HG02759 (cell line): Measurements from ENCODE around the gene HOXD8.

Experiments used
- ATAC-seq: cut with Tn5 transposase; IDR thresholded peaks from one replicate; pipeline ENCODE4 v1.9.1; 2021; ENCODE audit warnings: mild to moderate bottlenecking, moderate library complexity; ENCODE audit not compliant: unreplicated experiment

HOXD8 gene

DNA sequence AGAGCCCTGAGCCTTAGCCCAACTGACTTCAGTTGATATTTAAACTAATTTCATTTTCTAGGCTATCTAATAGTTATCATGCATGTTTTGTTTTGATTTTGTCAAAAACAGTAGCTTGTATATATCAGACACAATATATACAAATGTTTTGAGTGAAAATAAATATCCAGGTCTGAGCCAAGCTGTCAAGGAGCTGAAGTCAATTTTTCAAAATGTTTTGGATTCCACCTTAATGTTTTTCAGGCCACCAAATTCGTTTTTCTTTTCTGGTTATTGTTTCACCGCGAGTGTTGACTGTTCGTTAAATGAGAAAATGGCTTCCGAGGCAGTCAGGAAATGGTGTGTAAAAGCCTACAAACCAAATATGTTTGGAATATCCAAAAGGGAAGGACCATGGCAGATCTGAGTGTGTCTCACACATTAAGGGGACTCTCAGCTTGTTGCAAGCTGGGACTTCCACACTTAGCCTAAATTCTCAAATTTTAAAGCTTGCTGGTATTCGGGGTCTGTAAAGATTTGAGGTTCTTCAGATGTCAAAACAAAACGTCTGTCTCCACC is 27.1 kb upstream of the HOXD8 start:
- no peak for ATAC-seq

DNA sequence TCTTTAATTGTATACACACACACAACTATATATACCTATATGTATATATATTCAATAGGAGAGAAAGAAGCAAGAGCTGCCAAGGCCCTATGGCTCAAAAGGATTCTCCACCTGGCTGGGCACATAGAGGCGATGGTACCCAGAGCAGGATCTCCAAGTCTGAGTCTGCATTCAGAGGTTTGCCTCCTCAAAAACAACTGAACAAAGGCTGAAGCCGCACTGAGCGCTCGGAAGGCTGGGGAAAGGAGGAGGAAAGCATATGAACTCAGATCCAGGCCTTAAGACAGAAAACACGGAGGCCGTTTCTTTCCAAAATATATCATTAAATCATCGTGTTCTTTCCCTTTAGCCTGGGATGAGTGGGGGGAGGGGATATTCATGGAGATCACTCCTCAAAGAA is 26.3 kb upstream of the HOXD8 start:
- ATAC-seq: no peak

DNA sequence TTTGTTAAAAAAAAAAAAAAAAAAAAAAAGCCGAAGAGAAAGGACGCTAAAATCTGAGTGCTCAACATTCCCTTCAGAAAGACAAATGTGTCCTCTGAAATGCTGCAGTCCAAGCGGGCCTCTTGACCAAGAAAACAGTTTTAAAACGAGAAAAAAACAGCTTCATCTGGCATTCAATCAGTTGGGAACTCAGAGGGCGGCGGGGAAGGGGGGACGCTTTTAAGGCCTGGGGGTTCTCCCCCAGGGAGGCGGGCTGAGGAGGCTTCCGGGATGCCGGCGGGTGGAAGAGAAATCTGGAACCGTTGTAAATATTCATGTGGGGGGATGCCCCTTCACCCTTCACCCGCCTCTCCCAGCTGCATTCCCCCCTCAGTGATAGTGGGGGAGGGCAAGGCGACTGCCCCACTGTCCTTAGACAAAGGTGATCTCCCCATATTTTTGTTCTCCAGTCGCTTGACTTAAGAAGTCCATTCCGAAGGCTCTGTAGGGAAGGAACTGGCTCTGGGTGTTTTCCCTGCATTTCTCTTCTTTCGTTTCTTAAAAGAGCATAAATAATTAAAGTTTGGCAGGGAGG is 25.7 kb upstream of the HOXD8 start:
- no peak for ATAC-seq

DNA sequence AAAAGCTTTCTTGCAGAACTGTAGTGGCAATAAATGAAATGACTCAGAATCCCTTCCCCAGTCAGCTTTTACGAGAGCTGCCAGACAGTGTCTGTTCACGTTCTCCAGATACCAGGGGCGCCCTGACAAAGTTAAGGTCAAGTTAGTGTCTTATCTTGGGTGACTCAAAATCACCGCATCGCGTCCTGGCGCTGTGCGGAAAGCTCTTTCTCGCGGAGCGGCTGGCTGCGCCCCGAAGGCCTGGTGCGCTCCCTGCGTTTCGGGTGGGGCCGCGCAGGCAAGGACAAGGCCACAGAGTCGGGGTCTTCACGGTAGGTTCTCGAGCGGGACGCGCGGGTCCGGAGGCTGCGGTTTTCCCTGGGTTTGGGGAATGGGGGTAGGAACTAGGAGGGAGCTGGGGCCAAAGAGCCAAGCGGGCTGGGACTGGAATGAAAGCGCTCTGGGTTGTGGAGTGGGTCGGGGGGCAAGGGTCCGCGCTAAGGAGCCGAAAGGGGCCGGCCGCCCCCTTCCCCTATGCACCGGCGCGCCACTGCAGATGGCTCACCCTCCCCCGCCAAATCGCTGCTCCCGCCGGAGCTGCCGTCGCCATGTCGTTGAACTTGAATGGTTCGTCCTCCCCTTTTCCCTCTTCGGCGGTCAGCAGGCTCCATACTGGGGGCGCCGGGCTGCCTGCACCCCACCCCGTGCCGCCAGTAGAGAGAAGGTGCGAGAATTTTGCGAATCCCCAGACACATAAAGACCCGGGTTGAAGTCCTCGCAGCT is 25.0 kb upstream of the HOXD8 start:
- no peak for ATAC-seq

DNA sequence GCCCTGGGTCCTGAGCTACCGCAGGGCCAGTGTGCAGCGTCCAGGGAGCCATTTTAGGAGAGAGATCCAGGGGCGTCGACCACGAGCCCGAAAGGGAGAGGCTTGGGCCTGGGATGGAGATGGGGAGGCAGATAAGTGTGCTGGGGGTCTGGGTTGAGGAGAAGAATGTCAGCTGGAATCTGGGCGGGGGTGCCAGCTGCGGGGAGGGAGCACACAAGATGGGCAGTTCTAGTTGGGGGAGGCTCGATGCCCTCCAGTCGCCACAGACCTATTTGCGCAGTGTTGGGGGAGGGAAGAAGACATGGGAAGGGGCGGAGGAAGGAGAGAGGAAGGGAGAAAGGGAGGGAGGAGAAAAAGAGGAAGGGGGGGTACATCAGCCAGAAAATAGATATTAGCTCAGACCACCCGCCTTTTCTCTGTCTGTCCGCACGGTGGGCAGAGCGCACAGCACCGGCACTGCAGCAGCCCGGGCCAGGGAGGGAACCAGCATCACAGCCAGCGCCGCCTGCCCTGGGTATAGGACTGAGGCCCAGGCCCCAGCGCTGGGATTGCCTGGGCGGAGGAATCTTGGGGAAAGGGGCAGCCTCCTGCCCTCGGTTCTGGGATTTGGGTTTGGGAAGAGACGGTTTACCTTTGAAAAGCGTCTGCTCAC is 24.3 kb upstream of the HOXD8 start:
- no peak for ATAC-seq

DNA sequence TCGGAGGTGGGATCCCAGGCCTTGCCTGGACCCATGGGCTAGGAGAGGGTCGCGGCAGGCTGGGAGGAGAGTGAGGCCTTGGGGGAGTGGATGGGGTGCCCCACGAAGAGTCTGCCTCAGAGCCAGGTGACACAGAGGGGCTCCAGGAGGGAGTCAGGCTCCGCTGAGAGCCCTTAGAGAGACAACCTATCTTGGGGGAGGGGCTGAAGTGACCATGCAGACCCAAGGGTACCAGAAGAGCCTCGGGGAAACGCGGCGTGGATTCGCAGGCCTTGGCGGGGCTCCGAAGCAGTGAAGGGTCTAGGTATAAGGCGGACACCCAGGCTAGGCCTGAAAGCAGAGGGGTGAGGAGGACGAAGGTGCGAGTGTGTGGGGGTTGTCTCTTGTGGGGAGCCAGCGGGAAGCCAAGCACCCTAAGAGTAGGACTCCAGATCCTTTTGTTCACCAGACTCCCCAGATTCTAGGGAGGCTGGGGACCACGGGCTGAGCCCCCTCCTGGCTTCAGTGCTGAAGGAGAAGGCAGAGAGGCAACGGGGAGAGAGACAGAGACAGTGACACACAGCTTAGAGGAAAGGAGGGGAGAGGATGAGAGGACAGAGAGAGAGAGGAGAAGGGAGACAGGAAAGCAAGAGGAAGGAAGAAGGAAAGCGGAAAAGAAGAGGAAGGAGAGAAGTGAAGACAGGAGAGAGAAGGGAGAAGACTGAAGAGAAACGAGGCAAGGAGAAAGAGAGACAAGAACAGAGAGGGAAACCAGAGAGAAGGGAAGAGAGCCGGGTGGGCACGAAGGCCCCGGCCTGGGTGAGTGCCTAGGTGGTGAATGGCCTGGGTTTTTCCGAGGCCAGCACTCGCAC is 23.6 kb upstream of the HOXD8 start:
- ATAC-seq: no peak

DNA sequence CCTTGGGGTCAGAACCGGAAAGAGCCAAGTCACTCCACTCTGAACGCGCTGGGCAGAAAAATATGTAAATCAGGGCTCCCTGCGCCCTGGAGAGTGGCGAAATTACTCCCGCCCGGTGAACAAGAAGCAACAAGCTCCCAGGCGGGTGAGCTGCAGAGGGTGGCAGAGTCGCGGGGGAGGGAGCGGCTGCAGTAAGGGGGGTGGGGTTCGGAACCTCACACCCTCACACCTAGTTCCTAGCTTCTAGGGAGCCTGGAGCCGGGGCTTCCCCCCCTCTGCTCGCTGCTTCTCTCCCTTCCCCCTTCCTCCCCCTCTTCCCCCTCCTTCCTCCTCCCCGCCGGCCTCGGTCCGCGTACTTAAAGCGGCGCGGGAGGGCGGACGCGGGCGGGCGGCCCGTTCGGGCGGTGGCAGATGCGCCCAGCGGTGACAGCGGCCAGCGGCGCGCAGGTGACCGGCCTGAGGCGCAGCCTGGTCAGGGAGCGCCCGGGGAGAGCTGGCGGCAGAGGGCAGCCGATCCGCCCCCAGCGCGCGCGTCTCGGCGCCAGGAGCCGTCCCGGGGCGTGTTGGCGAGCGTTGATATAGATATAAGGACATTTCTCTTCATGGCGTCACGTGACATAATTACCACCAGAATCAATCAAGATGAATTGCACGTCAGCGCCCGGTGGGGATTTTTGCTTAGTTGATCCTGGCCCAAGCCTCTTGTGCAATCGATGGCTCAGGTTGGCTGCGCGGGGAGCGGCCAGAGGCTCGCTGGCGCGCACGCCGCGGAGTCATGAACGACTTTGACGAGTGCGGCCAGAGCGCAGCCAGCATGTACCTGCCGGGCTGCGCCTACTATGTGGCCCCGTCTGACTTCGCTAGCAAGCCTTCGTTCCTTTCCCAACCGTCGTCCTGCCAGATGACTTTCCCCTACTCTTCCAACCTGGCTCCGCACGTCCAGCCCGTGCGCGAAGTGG is 22.6 kb upstream of the HOXD8 start, which contains the start of gene HOXD11:
HOXD11 (plus strand) TSS at position 700 of the 959 bp plus-strand sequence; CDS start at position 776, 76 bp downstream.
- ATAC-seq: no peak

DNA sequence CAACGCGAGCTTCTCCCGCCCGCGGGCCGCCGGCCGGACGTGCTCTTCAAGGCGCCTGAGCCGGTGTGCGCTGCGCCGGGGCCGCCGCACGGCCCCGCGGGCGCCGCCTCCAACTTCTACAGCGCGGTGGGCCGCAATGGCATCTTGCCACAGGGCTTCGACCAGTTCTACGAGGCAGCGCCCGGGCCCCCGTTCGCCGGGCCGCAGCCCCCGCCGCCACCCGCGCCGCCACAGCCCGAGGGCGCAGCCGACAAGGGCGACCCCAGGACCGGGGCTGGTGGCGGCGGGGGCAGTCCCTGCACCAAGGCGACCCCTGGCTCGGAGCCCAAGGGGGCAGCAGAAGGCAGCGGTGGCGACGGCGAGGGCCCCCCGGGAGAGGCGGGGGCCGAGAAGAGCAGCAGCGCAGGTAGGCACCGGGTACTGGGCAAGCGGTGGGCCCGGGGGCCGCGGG is 21.7 kb upstream of the HOXD8 start:
- no peak for ATAC-seq

DNA sequence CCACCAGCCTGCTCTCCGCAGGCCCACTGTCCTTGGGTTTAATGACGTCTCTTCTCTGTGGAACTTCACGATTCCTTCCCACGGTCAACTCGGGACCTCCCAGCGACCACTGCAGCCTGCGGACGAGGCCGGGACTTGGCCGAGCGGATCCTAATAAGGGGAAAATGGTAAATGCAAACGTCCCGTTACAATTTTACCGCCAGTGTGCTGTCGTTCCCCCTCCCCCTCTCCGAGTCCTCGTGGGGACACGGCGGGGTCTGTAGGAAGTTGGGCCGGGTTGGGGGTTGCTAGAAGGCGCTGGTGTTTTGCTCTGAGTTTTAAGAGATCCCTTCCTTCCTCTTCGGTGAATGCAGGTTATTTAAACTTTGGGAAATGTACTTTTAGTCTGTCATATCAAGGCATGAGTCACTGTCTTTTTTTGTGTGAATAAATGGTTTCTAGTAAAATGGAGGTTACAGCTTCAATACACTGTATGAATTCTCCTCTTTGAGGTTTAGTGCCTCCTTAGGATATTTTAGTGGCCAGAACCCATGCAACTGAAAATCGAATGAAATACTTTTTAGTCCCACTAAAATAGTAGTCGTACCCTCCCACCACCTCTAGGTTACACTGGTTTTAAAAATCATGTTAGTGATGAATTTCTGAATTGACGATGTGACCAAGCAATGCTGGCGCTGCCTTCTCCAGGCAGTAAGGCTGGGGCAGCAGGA is 20.2 kb upstream of the HOXD8 start:
- no peak for ATAC-seq

DNA sequence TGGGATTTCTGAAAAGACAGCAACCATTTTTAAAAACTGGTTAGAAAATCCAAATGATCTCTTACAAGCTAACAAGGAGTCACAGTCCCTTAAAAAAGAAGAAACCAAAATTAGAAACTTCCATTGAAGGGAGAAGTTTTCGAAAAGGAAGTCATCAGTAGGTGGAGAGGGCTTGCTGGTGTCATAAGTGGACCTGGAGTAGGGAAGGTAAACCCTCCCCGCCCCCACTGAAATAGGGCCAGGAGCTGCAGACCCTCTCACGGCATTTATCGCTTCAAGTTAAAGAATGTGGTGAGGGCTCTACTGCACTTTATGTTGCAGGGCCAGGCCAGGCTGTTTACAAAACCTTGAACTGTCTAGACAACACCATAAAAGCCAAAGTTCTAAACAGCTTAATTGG is 19.6 kb upstream of the HOXD8 start:
- no peak for ATAC-seq

DNA sequence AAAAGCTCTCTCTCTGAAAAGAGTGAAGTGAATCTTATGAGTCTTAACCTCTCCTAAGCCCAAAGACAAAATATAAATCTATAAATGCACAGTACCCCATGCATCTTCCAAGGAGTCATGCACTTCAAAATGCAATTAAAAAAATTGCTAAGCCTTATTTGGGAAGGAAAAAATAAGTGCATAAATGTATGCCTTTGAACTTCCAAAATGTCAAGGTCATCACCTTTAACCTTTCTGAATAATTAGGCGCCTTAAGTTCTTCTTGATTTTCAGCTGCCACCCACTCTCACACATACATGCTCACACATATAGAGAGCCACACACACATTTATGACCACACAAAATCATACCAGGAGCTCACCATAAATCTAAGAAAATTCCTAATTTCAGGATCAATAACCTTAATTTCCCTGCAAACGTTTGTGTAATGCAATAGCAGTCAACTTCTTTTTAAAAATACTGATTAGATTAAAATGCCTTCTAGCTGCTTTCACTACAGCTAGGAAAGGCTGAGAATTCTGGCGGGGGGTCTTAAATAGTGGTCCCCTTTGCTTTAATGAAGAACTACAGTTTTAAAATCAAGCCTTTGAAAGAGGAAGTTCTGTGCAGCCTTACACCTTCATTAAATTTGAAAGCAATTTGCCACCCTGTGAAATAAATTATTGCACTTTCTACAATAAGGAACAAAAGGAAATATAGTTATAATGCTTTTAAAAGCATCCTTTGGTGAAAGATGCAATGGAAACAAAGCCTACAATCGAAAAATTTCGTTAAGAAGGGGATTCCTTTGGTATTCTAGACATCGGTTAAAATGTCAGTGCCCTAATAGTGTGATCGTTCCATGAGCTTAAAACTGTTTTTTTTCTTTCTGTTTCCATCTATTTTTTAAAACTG is 18.8 kb upstream of the HOXD8 start:
- no peak for ATAC-seq

DNA sequence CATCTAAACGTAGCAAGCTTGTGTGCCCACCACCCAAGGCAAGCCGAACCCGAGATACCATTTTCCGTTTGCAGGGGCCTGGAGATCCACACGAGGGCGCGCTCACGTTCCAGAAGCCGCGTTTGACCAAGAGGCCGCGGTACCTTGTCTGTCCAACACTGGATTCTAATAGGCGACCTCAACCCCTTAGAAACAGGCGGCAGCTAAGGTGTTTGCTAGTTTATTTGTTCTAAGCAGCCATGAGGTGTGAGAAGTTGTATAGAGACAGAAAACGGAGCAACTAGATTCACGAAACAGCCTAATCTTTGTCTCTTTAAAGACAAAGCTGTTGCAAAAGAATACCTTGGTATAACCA is 18.2 kb upstream of the HOXD8 start:
- ATAC-seq: no peak

DNA sequence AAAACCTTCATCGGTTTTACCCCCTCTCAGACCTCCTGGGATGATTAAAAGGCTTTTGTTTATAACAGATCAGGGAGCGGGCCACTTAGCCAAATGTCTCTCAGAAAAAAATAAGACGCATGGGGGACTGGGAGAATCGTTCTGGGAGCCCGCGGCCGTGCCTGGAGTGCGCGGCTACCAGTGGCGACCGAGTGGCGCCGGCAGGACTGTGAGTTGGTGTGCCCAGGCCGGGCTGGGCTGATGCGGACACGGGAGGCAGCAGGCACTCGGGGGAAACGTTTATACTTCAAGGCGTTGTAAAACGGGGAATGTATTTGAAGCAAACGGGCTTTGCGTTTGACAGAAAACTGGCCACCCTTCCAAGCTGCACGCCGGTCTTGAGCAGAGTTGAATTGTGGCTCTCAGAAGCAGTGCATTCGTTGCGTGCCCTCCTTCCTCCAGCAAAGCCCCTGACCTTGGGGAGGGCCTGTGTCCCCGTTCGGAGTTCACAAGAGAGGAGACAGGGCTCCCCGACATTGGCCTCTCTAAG is 17.6 kb upstream of the HOXD8 start:
- no peak for ATAC-seq

DNA sequence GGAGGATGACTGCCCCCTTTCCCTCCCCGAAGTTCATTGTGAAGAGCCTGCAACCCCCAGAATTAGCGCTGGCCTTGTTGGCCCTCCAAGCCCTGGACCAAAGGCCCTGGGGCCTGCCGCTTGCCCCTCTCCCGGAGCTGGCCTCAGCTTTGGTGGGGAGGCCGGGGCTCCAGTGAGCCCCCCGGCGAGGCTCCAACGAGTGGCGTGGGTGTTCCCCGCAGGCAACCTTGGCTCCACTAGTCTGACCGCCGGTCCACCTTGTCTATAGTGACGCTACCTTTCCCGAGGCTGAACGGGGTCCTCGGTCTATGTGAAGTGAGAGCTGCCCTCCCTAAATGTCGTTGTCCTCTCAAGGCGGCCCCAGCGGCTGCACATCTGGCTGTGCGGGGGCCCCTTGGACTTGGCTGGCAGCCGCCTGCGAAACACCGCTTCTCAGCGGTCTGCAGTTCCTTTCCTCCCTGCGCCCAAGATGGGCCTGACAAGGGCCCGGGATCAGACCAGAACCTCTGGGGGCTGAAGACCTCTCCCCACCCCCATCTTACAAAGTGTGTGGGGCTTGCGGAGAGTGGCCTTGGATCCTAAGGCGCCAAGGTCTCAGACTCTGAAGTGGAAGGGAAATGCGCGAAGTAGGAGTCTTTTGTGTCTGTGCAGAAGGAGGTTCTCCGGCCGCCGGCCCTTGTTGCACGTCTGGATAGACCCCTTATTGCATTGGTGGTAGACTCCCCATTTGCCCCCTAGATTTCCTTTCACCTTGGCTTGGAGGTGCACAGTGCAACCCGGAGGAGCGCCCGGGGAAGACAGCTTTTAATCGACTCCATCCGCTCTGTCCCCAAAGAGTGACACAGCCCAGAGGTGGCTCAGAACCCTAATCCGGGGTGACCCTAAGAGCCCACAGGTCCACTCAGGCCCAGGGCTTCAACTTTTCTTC is 16.9 kb upstream of the HOXD8 start:
- no peak for ATAC-seq

DNA sequence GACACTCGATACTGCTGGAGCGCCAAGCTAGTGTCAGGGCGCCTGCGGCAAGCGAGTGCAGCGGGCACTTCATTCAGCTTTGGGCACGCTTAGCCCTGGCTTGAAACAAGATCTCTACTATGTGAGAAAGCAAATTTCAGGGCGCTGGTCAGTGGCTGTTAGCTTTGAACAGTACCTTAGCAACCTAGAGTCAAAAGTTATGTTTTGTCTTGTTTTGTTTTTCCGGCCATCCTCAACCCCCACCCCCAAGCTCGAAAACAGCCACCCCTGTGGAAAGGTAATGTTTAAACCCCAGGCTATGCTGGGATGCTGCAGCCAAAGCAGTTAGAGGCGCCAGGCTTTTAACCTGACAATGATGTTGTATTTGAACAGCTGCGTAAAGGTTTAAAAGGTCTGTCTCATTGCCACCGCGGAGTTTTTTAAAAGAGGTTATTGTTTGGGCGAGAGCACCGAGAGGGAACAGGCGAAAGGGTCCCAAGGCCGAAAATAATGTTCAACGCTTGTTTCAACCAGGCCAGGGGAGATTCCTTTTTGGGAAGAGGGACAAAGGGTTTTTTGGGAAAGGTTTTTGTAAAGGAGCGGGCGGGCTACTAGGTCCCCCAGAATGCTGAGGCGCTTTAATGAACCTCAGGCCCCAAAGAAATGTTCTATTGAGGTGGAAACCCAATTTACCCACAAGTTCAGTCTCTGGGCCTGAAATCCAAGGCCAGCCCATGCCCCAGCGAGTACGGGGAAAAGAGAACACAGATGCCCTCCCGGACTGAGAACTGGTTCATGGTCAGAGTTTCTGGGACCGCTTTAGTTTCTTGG is 15.2 kb upstream of the HOXD8 start:
- ATAC-seq: no peak
